Stomach (tissue), 9 donors: ENCODE results near the gene UMOD. TPM values are rescaled to one million over a fixed set of nuclear protein-coding genes. Genes with fewer than 3 reads are reported as not detected.

Experiments used
- DNase-seq, 2 donors: peaks; one replicate each; pipeline versions ENCODE4 v3.0.0 to v3.0.0-alpha.2; 2013 to 2019
- H3K27ac ChIP-seq, 5 donors: fragments of 200-600 bp in 4 of 5; sonication (generic) in 4 of 5; one replicate each; pipeline ENCODE4 v1.5.1; 2013 to 2019; ENCODE audit warnings: mild to moderate bottlenecking in 1 of 5, moderate library complexity in 1 of 5
- H3K27me3 ChIP-seq, 3 donors: fragments of 200-600 bp; sonication (generic); one replicate each; pipeline ENCODE4 v1.5.1; 2017 to 2019; ENCODE audit warnings: mixed run types in 1 of 3
- H3K36me3 ChIP-seq, 4 donors: fragments of 200-600 bp; sonication (generic); 1 replicate in 3 of 4; 2 replicates in 1 of 4; pipeline ENCODE4 v1.5.1; 2016 to 2019
- H3K4me1 ChIP-seq, 4 donors: fragments of 200-600 bp; sonication (generic); one replicate each; pipeline ENCODE4 v1.5.1; 2016 to 2019
- H3K4me3 ChIP-seq, 4 donors: fragments of 200-600 bp; sonication (generic) in 3 of 4; one replicate each; pipeline ENCODE4 v1.5.1; 2016 to 2019; ENCODE audit warnings: mild to moderate bottlenecking in 1 of 4
- H3K9me3 ChIP-seq, 4 donors: fragments of 200-600 bp; sonication (generic); one replicate each; pipeline ENCODE4 v1.5.1; 2016 to 2019
- CTCF ChIP-seq, 7 experiments: fragments of 450-650 bp in 4 of 7; fragments of 200-600 bp in 3 of 7; sonication (generic) in 3 of 7; IDR thresholded peaks; one replicate each; pipeline ENCODE4 v1.5.1; 2016 to 2019; ENCODE audit warnings: antibody characterized with exemption in 7 of 7, control low read depth in 2 of 7, mild to moderate bottlenecking in 1 of 7
- EP300 ChIP-seq: sonication (generic); formaldehyde crosslinking; IDR thresholded peaks from one replicate; pipeline ENCODE4 v1.6.1; 2017; ENCODE audit warnings: antibody characterized with exemption
- POLR2A ChIP-seq, 4 donors: fragments of 450-650 bp; IDR thresholded peaks; one replicate each; pipeline ENCODE4 v1.6.1; 2016; ENCODE audit warnings: antibody characterized with exemption in 4 of 4, control low read depth in 2 of 4, mild to moderate bottlenecking in 1 of 4, moderate library complexity in 1 of 4
- POLR2AphosphoS5 ChIP-seq, 3 donors: sonication (generic); formaldehyde crosslinking; IDR thresholded peaks; one replicate each; pipeline ENCODE4 v1.6.1; 2016; ENCODE audit warnings: antibody characterized with exemption in 3 of 3
- WGBS, 5 donors: extraction: QIAGEN DNeasy Blood & Tissue Kit in 3 of 5; methylation state at CpG; one replicate each; pipeline versions ENCODE4 v1.1.5 to v1.1.7; 2013 to 2018; 5-methylcytosine and 5-hydroxymethylcytosine counted together
- intact Hi-C: fragments of 100-400 bp; cut with DNase I; formaldehyde crosslinking; loops from one replicate; pipeline ENCODE4 v1.15.1; 2023; ENCODE audit warnings: low total_unique reads
- polyA plus RNA-seq, 3 donors: library from polyadenylated mRNA; stranded (reverse); fragments of 200-250 nt; gene quantifications; one replicate each; pipeline ENCODE4 v1.2.3, GENCODE V29; 2013
- total RNA-seq, 5 donors: library from RNA; depleted of rRNA; stranded (reverse); fragments of >200 nt; gene quantifications; one replicate each; pipeline versions ENCODE4 v1.1.0 to v1.2.3, GENCODE V29; 2014 to 2016
- donor health status: healthy with polysubstance abuse.
- donor health status: Bipolar disorder and iron deficiency.
- donor health status: healthy.

Gene UMOD
- total and polyA plus RNA-seq, 8 donors = 0.25 to 3.0 (median 0.53) TPM; not detected in 3

GRCh38 chr16:20298452-20298851 lies 54.1 kb downstream of the UMOD start:
- Histone ChIP-seq H3K9me3 (no peaks in the 10 kb centered on the region), H3K4me3 (no peak overlapping the region), H3K36me3 (no peaks in the 10 kb centered on the region), H3K27ac (no peak overlapping the region), H3K4me1 (peaks cover 0 to 3% (median 0%) of the 10 kb centered on the region in 4 donors), H3K27me3 (peaks cover 0 to 3% (median 0%) of the 10 kb centered on the region in 3 donors)
- TF ChIP-seq POLR2AphosphoS5 (IDR thresholded peaks at IDR 0.05) = no peak
- no peak for TF ChIP-seq CTCF (IDR thresholded peaks at IDR 0.05)
- TF ChIP-seq EP300 = no peak
- no peak for TF ChIP-seq POLR2A (IDR thresholded peaks at IDR 0.05)
- intact Hi-C loops = no loop called here
- no peak for DNase-seq
- WGBS, 5 donors = 68 to 83% (median 78%) methylated on average over 5 of the region's 5 CpGs

DNA sequence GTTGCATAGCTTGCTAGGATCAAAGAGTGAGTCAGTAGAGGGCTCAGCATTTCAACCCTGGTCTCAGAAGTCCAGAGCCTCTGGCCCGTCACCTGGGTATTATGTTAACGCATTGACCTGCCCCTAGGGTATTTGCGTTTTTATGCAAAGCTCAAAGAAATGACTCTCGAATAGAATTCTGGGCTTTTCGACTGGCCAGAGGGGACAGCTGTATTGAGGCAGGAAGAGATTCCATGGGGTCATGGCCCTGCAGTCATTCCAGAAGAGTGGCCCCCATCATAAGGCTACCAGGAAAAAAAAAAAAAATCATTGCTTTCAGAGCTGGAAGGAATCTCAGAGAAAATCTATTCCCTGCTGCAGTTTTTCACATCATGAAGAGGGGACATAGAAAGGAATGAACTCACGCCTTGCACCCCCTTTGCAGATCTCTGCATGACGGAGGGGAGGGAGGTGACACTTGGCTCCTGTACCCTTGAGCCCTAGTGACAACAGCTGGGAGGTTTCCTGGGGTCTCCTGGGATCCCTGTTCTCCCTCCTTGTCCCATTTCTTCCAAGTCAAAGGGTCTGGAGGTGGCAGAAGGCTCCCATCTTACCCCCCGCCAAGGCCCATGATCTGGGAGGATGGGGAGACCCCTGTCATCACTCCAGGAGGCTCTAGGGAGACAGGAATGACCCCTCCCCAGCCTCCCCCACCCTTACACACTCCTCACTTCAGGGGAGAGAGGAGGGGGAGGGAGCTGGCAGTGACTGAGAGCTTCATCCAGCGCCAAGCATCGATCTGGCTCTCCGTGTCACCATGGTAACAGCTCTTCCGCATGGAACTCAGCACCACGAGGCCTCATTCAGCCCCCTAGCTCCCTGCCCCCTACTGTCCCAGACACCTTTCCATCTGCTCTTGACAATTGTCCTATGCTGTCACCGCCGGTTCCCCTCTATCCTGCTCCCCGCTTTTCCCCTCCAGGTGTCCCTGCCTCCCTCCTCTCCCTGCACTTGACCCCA lies 61.0 kb downstream of the UMOD start:
- Histone ChIP-seq H3K27me3 (peaks cover 0 to 32% (median 11%) of the 10 kb centered on the region in 3 donors), H3K9me3 (no peaks in the 10 kb centered on the region), H3K4me1 (no peaks in the 10 kb centered on the region), H3K27ac (no peak overlapping the region), H3K4me3 (no peak overlapping the region), H3K36me3 (no peaks in the 10 kb centered on the region)
- TF ChIP-seq EP300 (no peak), POLR2A (IDR thresholded peaks at IDR 0.05) (no peak), CTCF (IDR thresholded peaks at IDR 0.05) (no peak), POLR2AphosphoS5 (IDR thresholded peaks at IDR 0.05) (no peak)
- intact Hi-C loops = no loop called here
- 35 to 38% (median 35%) methylated on average over 16 of the region's 16 CpGs for WGBS, 5 donors
- peak in 1 of 2 donors; percentile 10 for DNase-seq

GRCh38 chr16:20289571-20289970 lies 62.9 kb downstream of the UMOD start:
- intact Hi-C loops = no loop called here
- no peak for DNase-seq
- Histone ChIP-seq H3K27ac (no peak overlapping the region), H3K9me3 (no peaks in the 10 kb centered on the region), H3K27me3 (peaks cover 0 to 32% (median 11%) of the 10 kb centered on the region in 3 donors), H3K4me1 (no peaks in the 10 kb centered on the region), H3K36me3 (no peaks in the 10 kb centered on the region), H3K4me3 (no peak overlapping the region)
- WGBS, 5 donors = 66 to 80% (median 75%) methylated on average over 3 of the region's 3 CpGs
- TF ChIP-seq POLR2A (IDR thresholded peaks at IDR 0.05) = no peak

GRCh38 chr16:20285993-20286499 lies 66.5 kb downstream of the UMOD start:
- TF ChIP-seq POLR2AphosphoS5 (IDR thresholded peaks at IDR 0.05) = no peak
- TF ChIP-seq CTCF (IDR thresholded peaks at IDR 0.05) = no peak
- TF ChIP-seq POLR2A (IDR thresholded peaks at IDR 0.05) = no peak
- TF ChIP-seq EP300 = no peak
- H3K36me3 ChIP-seq = no peaks in the 10 kb centered on the region
- WGBS, 5 donors = 43 to 49% (median 48%) methylated on average over 6 of the region's 6 CpGs
- intact Hi-C loops = no loop called here
- DNase-seq = no peak
- H3K4me1 ChIP-seq = no peaks in the 10 kb centered on the region
- H3K27ac ChIP-seq = no peak overlapping the region
- H3K4me3 ChIP-seq = no peak overlapping the region
- peaks cover 0 to 14% (median 0%) of the 10 kb centered on the region in 3 donors for H3K27me3 ChIP-seq
- no peaks in the 10 kb centered on the region for H3K9me3 ChIP-seq

Other genes starting within 250 kb of the UMOD start
- 10 to 100 TPM in 2 of 5 donors, 1 to 10 TPM in 2, under 1 TPM in 1; 0.55 to 53.3 (median 5.2) TPM for gene GP2, start 25.2 kb downstream of the UMOD start, total RNA-seq
- gene GP2, start 25.2 kb downstream of the UMOD start, polyA plus RNA-seq = 10 to 100 TPM in 2 of 3 donors, 1 to 10 TPM in 1; 6.7 to 47.5 (median 22.1) TPM
- 10 to 100 TPM in 2 of 5 donors, 1 to 10 TPM in 1, under 1 TPM in 1, not detected in 1; 0.37 to 34.8 (median 12.7) TPM for gene PDILT, start 52.0 kb upstream of the UMOD start, total RNA-seq
- gene PDILT, start 52.0 kb upstream of the UMOD start, polyA plus RNA-seq = 100 to 1,000 TPM in 2 of 3 donors, 10 to 100 TPM in 1; 72.7 to 150 (median 110) TPM
- gene ACSM5, start 56.8 kb upstream of the UMOD start, total RNA-seq = 1 to 10 TPM in 3 of 5 donors, not detected in 2; 1.1 to 4.6 (median 1.8) TPM
- 1 to 10 TPM; 1.5 to 3.5 (median 2.8) TPM for gene ACSM5, start 56.8 kb upstream of the UMOD start, polyA plus RNA-seq
- not detected for gene ACSM2A, start 98.8 kb upstream of the UMOD start, total RNA-seq
- gene ACSM2A, start 98.8 kb upstream of the UMOD start, polyA plus RNA-seq = under 1 TPM in 1 of 3 donors, not detected in 2; 0.08 TPM
- gene ACSM2B, start 223.7 kb upstream of the UMOD start, total RNA-seq = 1 to 10 TPM in 1 of 5 donors, not detected in 4; 1.8 TPM
- gene ACSM2B, start 223.7 kb upstream of the UMOD start, polyA plus RNA-seq = under 1 TPM in 1 of 3 donors, not detected in 2; 0.20 TPM